A549 (cell line): ENCODE measurements around the gene CA10.

Experiments used
- BHLHE40 ChIP-seq: IDR thresholded peaks from 2 replicates; pipeline ENCODE4 v1.6.1; 2012; ENCODE audit warnings: low read depth, low read length, inconsistent platforms
- CEBPB ChIP-seq, 2 experiments: fragments of >200 bp in 1 of 2; sonication (Bioruptor Twin) in 1 of 2; formaldehyde crosslinking in 1 of 2; IDR thresholded peaks; 2 replicates each; pipeline ENCODE4 v1.6.1; 2012 to 2016
- CHD2 ChIP-seq: fragments of 150-350 bp; IDR thresholded peaks from 2 replicates; pipeline ENCODE4 v1.6.1; 2014; ENCODE audit warnings: low read length; ENCODE audit not compliant: partially characterized antibody
- ESRRA ChIP-seq: fragments of 150-350 bp; IDR thresholded peaks from 2 replicates; pipeline ENCODE4 v1.6.1; 2014; ENCODE audit warnings: mild to moderate bottlenecking, low read length, borderline replicate concordance
- FOSB ChIP-seq: fragments of 250-450 bp; sonication (Bioruptor Pico); IDR thresholded peaks from 2 replicates; pipeline ENCODE4 v1.5.0; 2020; ENCODE audit warnings: mild to moderate bottlenecking, moderate library complexity
- MAZ ChIP-seq: fragments of 150-350 bp; IDR thresholded peaks from 2 replicates; pipeline ENCODE4 v1.6.1; 2014; ENCODE audit warnings: antibody characterized with exemption, low read depth, low read length, borderline replicate concordance
- POLR2A ChIP-seq: IDR thresholded peaks from 2 replicates; pipeline ENCODE4 v1.6.1; 2012; ENCODE audit warnings: mild to moderate bottlenecking, low read length
- TF ChIP-seq, protein P1 (sequence below): IDR thresholded peaks from 2 replicates; pipeline ENCODE4 v1.6.1; 2012; ENCODE audit warnings: low read depth, borderline replicate concordance
- TF ChIP-seq, protein P2 (sequence below): fragments of >200 bp; sonication (Bioruptor Twin); formaldehyde crosslinking; IDR thresholded peaks from 3 replicates; pipeline ENCODE4 v1.5.1; 2016
- TF ChIP-seq, protein P3 (sequence below): fragments of 450-650 bp; IDR thresholded peaks from 2 replicates; pipeline ENCODE4 v1.6.1; 2014; ENCODE audit warnings: antibody characterized with exemption
- TF ChIP-seq, protein P4 (sequence below): fragments of >200 bp; sonication (Bioruptor Twin); formaldehyde crosslinking; IDR thresholded peaks from 3 replicates; pipeline ENCODE4 v1.6.1; 2016

GRCh38 chr17:51743477-51743876, 415.0 kb downstream of the CA10 start:
- TF ChIP-seq, protein P1, sequence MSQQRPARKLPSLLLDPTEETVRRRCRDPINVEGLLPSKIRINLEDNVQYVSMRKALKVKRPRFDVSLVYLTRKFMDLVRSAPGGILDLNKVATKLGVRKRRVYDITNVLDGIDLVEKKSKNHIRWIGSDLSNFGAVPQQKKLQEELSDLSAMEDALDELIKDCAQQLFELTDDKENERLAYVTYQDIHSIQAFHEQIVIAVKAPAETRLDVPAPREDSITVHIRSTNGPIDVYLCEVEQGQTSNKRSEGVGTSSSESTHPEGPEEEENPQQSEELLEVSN, result no peak
- no peak for TF ChIP-seq CHD2
- TF ChIP-seq, protein P2, sequence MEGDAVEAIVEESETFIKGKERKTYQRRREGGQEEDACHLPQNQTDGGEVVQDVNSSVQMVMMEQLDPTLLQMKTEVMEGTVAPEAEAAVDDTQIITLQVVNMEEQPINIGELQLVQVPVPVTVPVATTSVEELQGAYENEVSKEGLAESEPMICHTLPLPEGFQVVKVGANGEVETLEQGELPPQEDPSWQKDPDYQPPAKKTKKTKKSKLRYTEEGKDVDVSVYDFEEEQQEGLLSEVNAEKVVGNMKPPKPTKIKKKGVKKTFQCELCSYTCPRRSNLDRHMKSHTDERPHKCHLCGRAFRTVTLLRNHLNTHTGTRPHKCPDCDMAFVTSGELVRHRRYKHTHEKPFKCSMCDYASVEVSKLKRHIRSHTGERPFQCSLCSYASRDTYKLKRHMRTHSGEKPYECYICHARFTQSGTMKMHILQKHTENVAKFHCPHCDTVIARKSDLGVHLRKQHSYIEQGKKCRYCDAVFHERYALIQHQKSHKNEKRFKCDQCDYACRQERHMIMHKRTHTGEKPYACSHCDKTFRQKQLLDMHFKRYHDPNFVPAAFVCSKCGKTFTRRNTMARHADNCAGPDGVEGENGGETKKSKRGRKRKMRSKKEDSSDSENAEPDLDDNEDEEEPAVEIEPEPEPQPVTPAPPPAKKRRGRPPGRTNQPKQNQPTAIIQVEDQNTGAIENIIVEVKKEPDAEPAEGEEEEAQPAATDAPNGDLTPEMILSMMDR, result no peak
- TF ChIP-seq ESRRA, result no peak
- no peak for TF ChIP-seq MAZ
- TF ChIP-seq BHLHE40, result no peak
- TF ChIP-seq FOSB (CRISPR knock-in tag), result no peak
- no peak for TF ChIP-seq POLR2A
- TF ChIP-seq, protein P3, sequence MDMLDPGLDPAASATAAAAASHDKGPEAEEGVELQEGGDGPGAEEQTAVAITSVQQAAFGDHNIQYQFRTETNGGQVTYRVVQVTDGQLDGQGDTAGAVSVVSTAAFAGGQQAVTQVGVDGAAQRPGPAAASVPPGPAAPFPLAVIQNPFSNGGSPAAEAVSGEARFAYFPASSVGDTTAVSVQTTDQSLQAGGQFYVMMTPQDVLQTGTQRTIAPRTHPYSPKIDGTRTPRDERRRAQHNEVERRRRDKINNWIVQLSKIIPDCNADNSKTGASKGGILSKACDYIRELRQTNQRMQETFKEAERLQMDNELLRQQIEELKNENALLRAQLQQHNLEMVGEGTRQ, result no peak
- TF ChIP-seq CEBPB (IDR thresholded peaks at IDR 0.05), result no peak
- TF ChIP-seq, protein P4, sequence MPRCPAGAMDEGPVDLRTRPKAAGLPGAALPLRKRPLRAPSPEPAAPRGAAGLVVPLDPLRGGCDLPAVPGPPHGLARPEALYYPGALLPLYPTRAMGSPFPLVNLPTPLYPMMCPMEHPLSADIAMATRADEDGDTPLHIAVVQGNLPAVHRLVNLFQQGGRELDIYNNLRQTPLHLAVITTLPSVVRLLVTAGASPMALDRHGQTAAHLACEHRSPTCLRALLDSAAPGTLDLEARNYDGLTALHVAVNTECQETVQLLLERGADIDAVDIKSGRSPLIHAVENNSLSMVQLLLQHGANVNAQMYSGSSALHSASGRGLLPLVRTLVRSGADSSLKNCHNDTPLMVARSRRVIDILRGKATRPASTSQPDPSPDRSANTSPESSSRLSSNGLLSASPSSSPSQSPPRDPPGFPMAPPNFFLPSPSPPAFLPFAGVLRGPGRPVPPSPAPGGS, result no peak
